Spleen (tissue), 11 donors: ENCODE data around the gene ADARB2. TPM values are rescaled to one million over a fixed set of nuclear protein-coding genes. Genes with fewer than 3 reads are reported as not detected.
A peak's percentile ranks its signal among the peaks of the same experiment; 100 is the strongest.

Experiments used
- DNase-seq: peaks from one replicate; pipeline ENCODE4 v3.0.0-alpha.2; 2020
- H3K27ac ChIP-seq, 8 donors: fragments of 200-600 bp; sonication (generic) in 7 of 8; 1 replicate in 4 of 8; 2 replicates in 4 of 8; pipeline versions ENCODE4 v1.5.0 to v1.8.0; 2016 to 2021; ENCODE audit warnings: inconsistent platforms in 4 of 8, mild to moderate bottlenecking in 4 of 8, moderate library complexity in 1 of 8
- H3K27me3 ChIP-seq, 7 donors: fragments of 200-600 bp; sonication (generic) in 6 of 7; replicated peaks in 1 of 7; 1 replicate in 4 of 7; 2 replicates in 3 of 7; pipeline versions ENCODE4 v1.5.0 to v1.8.0; 2016 to 2021; ENCODE audit warnings: inconsistent platforms in 3 of 7, mild to moderate bottlenecking in 1 of 7
- H3K36me3 ChIP-seq, 6 donors: fragments of 200-600 bp; sonication (generic) in 5 of 6; 1 replicate in 4 of 6; 2 replicates in 2 of 6; pipeline versions ENCODE4 v1.5.0 to v1.8.0; 2016 to 2021; ENCODE audit warnings: inconsistent platforms in 2 of 6
- H3K4me1 ChIP-seq, 6 donors: fragments of 200-600 bp; sonication (generic) in 5 of 6; 1 replicate in 3 of 6; 2 replicates in 3 of 6; pipeline versions ENCODE4 v1.5.0 to v1.8.0; 2016 to 2021; ENCODE audit warnings: inconsistent platforms in 3 of 6
- H3K4me3 ChIP-seq, 8 donors: fragments of 200-600 bp; sonication (generic) in 7 of 8; 1 replicate in 4 of 8; 2 replicates in 4 of 8; pipeline versions ENCODE4 v1.5.0 to v1.8.0; 2016 to 2021; ENCODE audit warnings: inconsistent platforms in 4 of 8, mild to moderate bottlenecking in 4 of 8, moderate library complexity in 2 of 8
- H3K9me3 ChIP-seq, 8 donors: fragments of 200-600 bp; sonication (generic) in 7 of 8; 1 replicate in 4 of 8; 2 replicates in 4 of 8; pipeline versions ENCODE4 v1.5.0 to v1.8.0; 2016 to 2021; ENCODE audit warnings: inconsistent platforms in 4 of 8
- CTCF ChIP-seq, 11 experiments: fragments of 200-600 bp in 7 of 11; fragments of 450-650 bp in 4 of 11; sonication (generic) in 4 of 11; IDR thresholded peaks in 8 of 11; conservative IDR thresholded peaks in 3 of 11; 1 replicate in 7 of 11; 2 replicates in 4 of 11; pipeline versions ENCODE4 v1.4.0 to v1.8.0; 2016 to 2021; ENCODE audit warnings: antibody characterized with exemption in 11 of 11, inconsistent platforms in 4 of 11, mild to moderate bottlenecking in 1 of 11
- POLR2A ChIP-seq, 3 donors: fragments of 450-650 bp; IDR thresholded peaks; one replicate each; pipeline ENCODE4 v1.5.1; 2017; ENCODE audit warnings: antibody characterized with exemption in 3 of 3, mild to moderate bottlenecking in 1 of 3
- POLR2AphosphoS5 ChIP-seq, 3 donors: sonication (generic); formaldehyde crosslinking; IDR thresholded peaks; one replicate each; pipeline ENCODE4 v1.5.1; 2017; ENCODE audit warnings: antibody characterized with exemption in 3 of 3
- WGBS, 5 donors: extraction: QIAGEN DNeasy Blood & Tissue Kit in 3 of 5; methylation state at CpG; one replicate each; pipeline versions ENCODE4 v1.1.5 to v1.1.7; 2013 to 2018; 5-methylcytosine and 5-hydroxymethylcytosine counted together
- intact Hi-C: fragments of 100-400 bp; cut with DNase I; formaldehyde crosslinking; loops from one replicate; pipeline ENCODE4 v1.15.0; 2023; ENCODE audit warnings: low total_unique reads
- polyA plus RNA-seq, 3 donors: library from polyadenylated mRNA; stranded (reverse); fragments of 200-250 nt; gene quantifications; one replicate each; pipeline ENCODE4 v1.2.1, GENCODE V29; 2013
- total RNA-seq, 7 donors: library from RNA; depleted of rRNA in 3 of 7; stranded (reverse); fragments of >200 nt in 3 of 7; fragmentation: NEBNext Ultra II Directional in 4 of 7; extraction: Animal tissue kit (Norgen Biotek cat#: 25700) in 4 of 7; gene quantifications; one replicate each; pipeline versions ENCODE4 v1.1.0 to v1.2.1, GENCODE V29; 2016 to 2021
- donor health status: healthy with polysubstance abuse.
- donor health status: DM: no; HTN: no; CAD: no; lungs with moderate emphysema.
- donor health status: DM: no; HTN: no; CAD: no.
- donor health status: Bipolar disorder and iron deficiency.
- donor health status: healthy.
- donor health status: DM: no; HTN: no; CAD: no.
- donor health status: DM: yes; HTN: yes; CAD: no.

Gene ADARB2
- total and polyA plus RNA-seq, 10 donors: 0.05 to 8.1 (median 0.96) TPM

GRCh38 chr10:1488970-1489548, 248.3 kb downstream of the ADARB2 start:
- Histone ChIP-seq H3K4me3 (peak overlapping the region in 1 of 8 donors; percentile 34), H3K4me1 (peaks cover 0 to 40% (median 8%) of the 10 kb centered on the region in 6 donors), H3K36me3 (no peaks in the 10 kb centered on the region), H3K9me3 (no peaks in the 10 kb centered on the region), H3K27me3 (peaks cover 0 to 6% (median 0%) of the 10 kb centered on the region in 7 donors), H3K27ac (peak overlapping the region in 4 of 8 donors; percentile 10 to 62 (median 44))
- DNase-seq: peak; percentile 90
- WGBS, 5 donors: 59 to 72% (median 70%) methylated on average over 20 of the region's 20 CpGs
- intact Hi-C loops: no loop called here
- TF ChIP-seq POLR2AphosphoS5 (IDR thresholded peaks at IDR 0.05): peak; percentile 62 to 78 (median 71)
- peak in 1 of 11 experiments; percentile 21 for TF ChIP-seq CTCF (IDR thresholded peaks at IDR 0.05 in 8 of 11, conservative IDR thresholded peaks at IDR 0.05 in 3 of 11)
- TF ChIP-seq POLR2A (IDR thresholded peaks at IDR 0.05): no peak

- H3K4me1 ChIP-seq: peaks cover 0 to 35% (median 6%) of the 10 kb centered on the region in 6 donors
- no peak for DNase-seq
- peak overlapping the region in 1 of 8 donors; percentile 38 for H3K27ac ChIP-seq
- H3K4me3 ChIP-seq: no peak overlapping the region
- H3K36me3 ChIP-seq: no peaks in the 10 kb centered on the region
- TF ChIP-seq CTCF (IDR thresholded peaks at IDR 0.05 in 8 of 11, conservative IDR thresholded peaks at IDR 0.05 in 3 of 11) (no peak), POLR2A (IDR thresholded peaks at IDR 0.05) (no peak), POLR2AphosphoS5 (IDR thresholded peaks at IDR 0.05) (no peak)
- H3K9me3 ChIP-seq: no peaks in the 10 kb centered on the region
- H3K27me3 ChIP-seq: peaks cover 0 to 6% (median 0%) of the 10 kb centered on the region in 7 donors
- intact Hi-C loops: no loop called here
- WGBS, 5 donors: 82 to 89% (median 83%) methylated on average over 14 of the region's 14 CpGs
Measured at GRCh38 chr10:1486841-1487687, 250.3 kb downstream of the ADARB2 start.

GRCh38 chr10:1485357-1485756, 252.0 kb downstream of the ADARB2 start:
- TF ChIP-seq POLR2A (IDR thresholded peaks at IDR 0.05): no peak
- TF ChIP-seq POLR2AphosphoS5 (IDR thresholded peaks at IDR 0.05): no peak
- no peak for TF ChIP-seq CTCF (IDR thresholded peaks at IDR 0.05 in 8 of 11, conservative IDR thresholded peaks at IDR 0.05 in 3 of 11)
- Histone ChIP-seq H3K4me3 (no peak overlapping the region), H3K27me3 (peaks cover 0 to 6% (median 0%) of the 10 kb centered on the region in 7 donors), H3K4me1 (peaks cover 0 to 19% (median 6%) of the 10 kb centered on the region in 6 donors), H3K36me3 (no peaks in the 10 kb centered on the region), H3K9me3 (no peaks in the 10 kb centered on the region), H3K27ac (no peak overlapping the region)
- WGBS, 5 donors: 88 to 97% (median 91%) methylated on average over 12 of the region's 12 CpGs
- intact Hi-C loops: no loop called here
- DNase-seq: no peak

- TF ChIP-seq POLR2AphosphoS5 (IDR thresholded peaks at IDR 0.05) (no peak), CTCF (IDR thresholded peaks at IDR 0.05 in 8 of 11, conservative IDR thresholded peaks at IDR 0.05 in 3 of 11) (no peak), POLR2A (IDR thresholded peaks at IDR 0.05) (no peak)
- Histone ChIP-seq H3K27me3 (peaks cover 0 to 6% (median 0%) of the 10 kb centered on the region in 7 donors), H3K36me3 (no peaks in the 10 kb centered on the region), H3K4me1 (peaks cover 0 to 8% (median 2%) of the 10 kb centered on the region in 6 donors), H3K27ac (no peak overlapping the region), H3K4me3 (no peak overlapping the region), H3K9me3 (peaks cover 0 to 6% (median 0%) of the 10 kb centered on the region in 8 donors)
- WGBS, 5 donors: 57 to 64% (median 61%) methylated on average over 7 of the region's 7 CpGs
- intact Hi-C loops: no loop called here
- no peak for DNase-seq
Measured at GRCh38 chr10:1483826-1484225, 253.5 kb downstream of the ADARB2 start.
